DOHH2 (cell line): ENCODE measurements around the gene MED20.

Experiments
- EZH2phosphoT487 ChIP-seq: fragments of 200-600 bp; sonication (generic); IDR thresholded peaks from 2 replicates; pipeline ENCODE4 v1.6.1; 2017; ENCODE audit warnings: borderline replicate concordance, mild to moderate bottlenecking, antibody characterized with exemption, low read length, moderate library complexity, mixed read lengths
- TF ChIP-seq, protein P1 (sequence below): fragments of 200-600 bp; sonication (generic); IDR thresholded peaks from one replicate; pipeline ENCODE4 v1.5.1; 2014; ENCODE audit warnings: antibody characterized with exemption, mild to moderate bottlenecking, low read depth, low read length; ENCODE audit not compliant: poor library complexity, severe bottlenecking

- TF ChIP-seq, protein P1, sequence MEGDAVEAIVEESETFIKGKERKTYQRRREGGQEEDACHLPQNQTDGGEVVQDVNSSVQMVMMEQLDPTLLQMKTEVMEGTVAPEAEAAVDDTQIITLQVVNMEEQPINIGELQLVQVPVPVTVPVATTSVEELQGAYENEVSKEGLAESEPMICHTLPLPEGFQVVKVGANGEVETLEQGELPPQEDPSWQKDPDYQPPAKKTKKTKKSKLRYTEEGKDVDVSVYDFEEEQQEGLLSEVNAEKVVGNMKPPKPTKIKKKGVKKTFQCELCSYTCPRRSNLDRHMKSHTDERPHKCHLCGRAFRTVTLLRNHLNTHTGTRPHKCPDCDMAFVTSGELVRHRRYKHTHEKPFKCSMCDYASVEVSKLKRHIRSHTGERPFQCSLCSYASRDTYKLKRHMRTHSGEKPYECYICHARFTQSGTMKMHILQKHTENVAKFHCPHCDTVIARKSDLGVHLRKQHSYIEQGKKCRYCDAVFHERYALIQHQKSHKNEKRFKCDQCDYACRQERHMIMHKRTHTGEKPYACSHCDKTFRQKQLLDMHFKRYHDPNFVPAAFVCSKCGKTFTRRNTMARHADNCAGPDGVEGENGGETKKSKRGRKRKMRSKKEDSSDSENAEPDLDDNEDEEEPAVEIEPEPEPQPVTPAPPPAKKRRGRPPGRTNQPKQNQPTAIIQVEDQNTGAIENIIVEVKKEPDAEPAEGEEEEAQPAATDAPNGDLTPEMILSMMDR = no peak
- no peak for TF ChIP-seq EZH2phosphoT487
These were observed 42.7 kb downstream of the MED20 start for GRCh38 chr6:41878246-41878645.
